ENCODE measurements around the gene C7.

C7 gene

GRCh38 chr5:40915341-40915926, 6.1 kb downstream of the C7 start:
- H3K4me3 ChIP-seq (replicated peaks; ENCODE audit: insufficient read depth, low read length): no peak overlapping the region
- DNase-seq (ENCODE audit: low read depth in 1 of 2, low spot score in 1 of 2): no peak

GRCh38 chr5:40916226-40916625, 6.9 kb downstream of the C7 start:
- TF ChIP-seq CTCF (IDR thresholded peaks at IDR 0.05; ENCODE audit: insufficient read depth, low read length): no peak
- TF ChIP-seq GABPA (IDR thresholded peaks at IDR 0.05; ENCODE audit: low read depth): no peak
- no peak for TF ChIP-seq REST (IDR thresholded peaks at IDR 0.05; ENCODE audit: insufficient replicate concordance, low read depth)
- no peak for TF ChIP-seq SPI1 (IDR thresholded peaks at IDR 0.05; ENCODE audit: borderline replicate concordance, low read depth)

More at GRCh38 chr5:40915341-40915926, 6.1 kb downstream of the C7 start:
- Histone ChIP-seq H3K27ac (replicated peaks) (no peak overlapping the region), H3K27me3 (ENCODE audit: insufficient read depth, poor library complexity, severe bottlenecking) (no peaks in the 10 kb centered on the region)
- TF ChIP-seq CTCF (IDR thresholded peaks at IDR 0.05; ENCODE audit: insufficient read depth, low read length) (no peak), POLR2AphosphoS5 (IDR thresholded peaks at IDR 0.05; ENCODE audit: low read depth) (no peak)

GRCh38 chr5:40928886-40929448, 19.7 kb downstream of the C7 start:
- no peak for DNase-seq (ENCODE audit: low read depth in 1 of 2, low spot score in 1 of 2)
- TF ChIP-seq REST (IDR thresholded peaks at IDR 0.05; ENCODE audit: insufficient replicate concordance, low read depth): no peak
- TF ChIP-seq POLR2AphosphoS5 (IDR thresholded peaks at IDR 0.05; ENCODE audit: low read depth): no peak
- TF ChIP-seq GABPA (IDR thresholded peaks at IDR 0.05; ENCODE audit: low read depth): no peak
- TF ChIP-seq CTCF (IDR thresholded peaks at IDR 0.05; ENCODE audit: insufficient read depth, low read length): no peak
- TF ChIP-seq SPI1 (IDR thresholded peaks at IDR 0.05; ENCODE audit: borderline replicate concordance, low read depth): no peak

More at GRCh38 chr5:40916226-40916625, 6.9 kb downstream of the C7 start:
- no peak overlapping the region for H3K4me3 ChIP-seq (replicated peaks; ENCODE audit: insufficient read depth, low read length)
- DNase-seq (ENCODE audit: low read depth in 1 of 2, low spot score in 1 of 2): no peak
- no peak overlapping the region for H3K27ac ChIP-seq (replicated peaks)
- H3K27me3 ChIP-seq (ENCODE audit: insufficient read depth, poor library complexity, severe bottlenecking): no peaks in the 10 kb centered on the region

GRCh38 chr5:40932766-40933165, 23.5 kb downstream of the C7 start:
- H3K27ac ChIP-seq (replicated peaks): no peak overlapping the region
- no peak for DNase-seq (ENCODE audit: low read depth in 1 of 2, low spot score in 1 of 2)
- H3K4me3 ChIP-seq (replicated peaks; ENCODE audit: insufficient read depth, low read length): no peak overlapping the region
- H3K27me3 ChIP-seq (ENCODE audit: insufficient read depth, poor library complexity, severe bottlenecking): no peaks in the 10 kb centered on the region
- TF ChIP-seq POLR2AphosphoS5 (IDR thresholded peaks at IDR 0.05; ENCODE audit: low read depth) (no peak), REST (IDR thresholded peaks at IDR 0.05; ENCODE audit: insufficient replicate concordance, low read depth) (no peak), CTCF (IDR thresholded peaks at IDR 0.05; ENCODE audit: insufficient read depth, low read length) (no peak), SPI1 (IDR thresholded peaks at IDR 0.05; ENCODE audit: borderline replicate concordance, low read depth) (no peak)

More at GRCh38 chr5:40928886-40929448, 19.7 kb downstream of the C7 start:
- no peak overlapping the region for H3K27ac ChIP-seq (replicated peaks)
- H3K27me3 ChIP-seq (ENCODE audit: insufficient read depth, poor library complexity, severe bottlenecking): no peaks in the 10 kb centered on the region
- H3K4me3 ChIP-seq (replicated peaks; ENCODE audit: insufficient read depth, low read length): no peak overlapping the region
